Mucosa of descending colon (tissue), 3 donors: ENCODE results near the gene MTMR1. TPM values are rescaled to one million over a fixed set of nuclear protein-coding genes. Genes with fewer than 3 reads are reported as not detected.

ENCODE experiments used
- ATAC-seq: fragments of 200-7000 bp; cut with Tn5 transposase; one replicate; pipeline ENCODE4 v1.9.1; 2020; ENCODE audit warnings: mild to moderate bottlenecking, moderate library complexity
- DNase-seq, 3 donors: peaks; one replicate each; pipeline ENCODE4 v3.0.0-alpha.2; 2020
- H3K36me3 ChIP-seq: fragments of 200-600 bp; one replicate; pipeline ENCODE4 v1.8.0; 2021; ENCODE audit warnings: low read depth, mild to moderate bottlenecking
- H3K4me1 ChIP-seq: fragments of 200-600 bp; one replicate; pipeline ENCODE4 v1.8.0; 2021; ENCODE audit warnings: low read depth, mild to moderate bottlenecking
- H3K4me3 ChIP-seq: fragments of 200-600 bp; one replicate; pipeline ENCODE4 v1.8.0; 2021; ENCODE audit warnings: mild to moderate bottlenecking
- H3K9me3 ChIP-seq: fragments of 200-600 bp; one replicate; pipeline ENCODE4 v1.8.0; 2021; ENCODE audit warnings: mild to moderate bottlenecking
- intact Hi-C, 2 donors: fragments of 100-400 bp; cut with DNase I in 1 of 2; cut with micrococcal nuclease in 1 of 2; formaldehyde crosslinking; loops; one replicate each; pipeline versions ENCODE4 v1.11.0 to v1.11.1; 2022; cut with DNase I, micrococcal nuclease
- total RNA-seq, 3 donors: library from RNA; stranded (reverse); fragmentation: NEBNext Ultra II Directional in 2 of 3; extraction: Animal tissue kit (Norgen Biotek cat#: 25700) in 2 of 3; gene quantifications; one replicate each; pipeline versions ENCODE4 v1.2.1 to v1.2.4, GENCODE V29; 2021 to 2023
- TF ChIP-seq, protein P1 (sequence below): fragments of 200-600 bp; IDR thresholded peaks from one replicate; pipeline ENCODE4 v1.8.0; 2022; ENCODE audit warnings: antibody characterized with exemption, mild to moderate bottlenecking
- donor health status: DM: no; HTN: no; CAD: no; lungs with moderate emphysema.
- donor health status: DM: no; HTN: no; CAD: no.
- donor health status: DM: no; HTN: yes; CAD: no.

Gene MTMR1
- total RNA-seq, 3 donors from 2014 or later = 14.4 to 20.2 (median 17.6) TPM

DNA sequence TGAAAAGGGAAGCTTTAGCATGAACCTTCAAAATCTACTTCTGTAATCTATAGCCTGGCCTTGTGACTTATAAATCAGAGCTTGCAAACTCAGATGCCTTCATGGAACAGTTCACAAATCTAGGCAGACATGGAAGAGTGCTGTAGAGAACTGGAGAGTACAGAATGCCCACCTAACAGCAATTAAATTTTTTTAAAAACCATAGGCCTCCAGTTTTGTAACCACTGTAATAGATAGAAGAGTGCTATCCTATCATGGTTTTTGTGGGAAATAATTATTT, 10.4 kb downstream of the MTMR1 start:
- Histone ChIP-seq H3K9me3 (no peaks in the 10 kb centered on the region), H3K4me3 (no peak overlapping the region), H3K4me1 (no peaks in the 10 kb centered on the region), H3K36me3 (no peaks in the 10 kb centered on the region)
- intact Hi-C loops = no loop called here
- TF ChIP-seq, protein P1, sequence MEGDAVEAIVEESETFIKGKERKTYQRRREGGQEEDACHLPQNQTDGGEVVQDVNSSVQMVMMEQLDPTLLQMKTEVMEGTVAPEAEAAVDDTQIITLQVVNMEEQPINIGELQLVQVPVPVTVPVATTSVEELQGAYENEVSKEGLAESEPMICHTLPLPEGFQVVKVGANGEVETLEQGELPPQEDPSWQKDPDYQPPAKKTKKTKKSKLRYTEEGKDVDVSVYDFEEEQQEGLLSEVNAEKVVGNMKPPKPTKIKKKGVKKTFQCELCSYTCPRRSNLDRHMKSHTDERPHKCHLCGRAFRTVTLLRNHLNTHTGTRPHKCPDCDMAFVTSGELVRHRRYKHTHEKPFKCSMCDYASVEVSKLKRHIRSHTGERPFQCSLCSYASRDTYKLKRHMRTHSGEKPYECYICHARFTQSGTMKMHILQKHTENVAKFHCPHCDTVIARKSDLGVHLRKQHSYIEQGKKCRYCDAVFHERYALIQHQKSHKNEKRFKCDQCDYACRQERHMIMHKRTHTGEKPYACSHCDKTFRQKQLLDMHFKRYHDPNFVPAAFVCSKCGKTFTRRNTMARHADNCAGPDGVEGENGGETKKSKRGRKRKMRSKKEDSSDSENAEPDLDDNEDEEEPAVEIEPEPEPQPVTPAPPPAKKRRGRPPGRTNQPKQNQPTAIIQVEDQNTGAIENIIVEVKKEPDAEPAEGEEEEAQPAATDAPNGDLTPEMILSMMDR = no peak
- ATAC-seq (no peak), DNase-seq (no peak)

GRCh38 chrX:150704030-150704613, 10.9 kb downstream of the MTMR1 start:
- intact Hi-C loops = no loop called here
- H3K4me3 ChIP-seq = no peak overlapping the region
- ATAC-seq (no peak), DNase-seq (no peak)
- no peaks in the 10 kb centered on the region for H3K4me1 ChIP-seq
- TF ChIP-seq, protein P1 = no peak
- H3K36me3 ChIP-seq = no peaks in the 10 kb centered on the region
- no peaks in the 10 kb centered on the region for H3K9me3 ChIP-seq

DNA sequence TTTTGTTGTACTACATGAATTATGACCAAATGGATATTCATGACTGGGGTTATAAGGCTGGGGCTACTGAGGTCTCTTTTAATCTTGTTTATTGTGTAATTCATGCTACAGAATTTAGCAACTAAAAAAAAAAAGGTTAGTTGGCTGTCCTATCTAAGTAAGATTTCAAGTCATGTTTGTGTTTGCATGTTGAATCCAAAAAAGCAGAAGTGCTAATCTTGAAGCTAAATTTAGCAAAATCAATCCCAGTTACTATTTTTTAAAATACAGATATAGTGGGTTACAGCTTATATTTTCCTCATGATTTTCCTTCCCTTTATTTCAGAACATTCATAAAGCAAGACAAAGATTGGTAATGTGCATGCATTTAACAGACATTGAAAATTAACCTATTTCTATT, 19.4 kb downstream of the MTMR1 start:
- Histone ChIP-seq H3K9me3 (no peaks in the 10 kb centered on the region), H3K4me1 (no peaks in the 10 kb centered on the region), H3K36me3 (no peaks in the 10 kb centered on the region), H3K4me3 (no peak overlapping the region)
- intact Hi-C loops = no loop called here
- DNase-seq = no peak
- TF ChIP-seq, protein P1 = no peak
- no peak for ATAC-seq

DNA sequence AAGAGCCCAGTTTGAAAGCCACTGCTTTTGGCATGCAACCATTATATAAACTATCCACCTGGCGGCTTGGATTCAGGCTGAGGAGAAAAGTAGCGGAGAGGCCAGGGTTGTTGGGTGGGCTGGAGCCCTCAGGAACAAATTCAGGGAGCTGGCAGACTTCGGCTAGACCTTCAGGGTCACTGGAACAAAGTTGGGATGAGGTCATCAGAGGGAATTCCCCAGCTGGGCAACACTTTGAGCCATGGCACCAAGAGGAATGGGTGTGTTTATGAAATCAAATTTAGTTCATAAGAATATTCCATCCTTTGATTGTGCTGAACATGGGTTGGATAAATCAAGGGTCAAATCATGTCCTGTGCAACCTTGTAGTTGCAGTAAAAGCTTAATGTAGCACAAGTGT, 22.0 kb downstream of the MTMR1 start:
- intact Hi-C loops = no loop called here
- Histone ChIP-seq H3K4me3 (no peak overlapping the region), H3K4me1 (no peaks in the 10 kb centered on the region), H3K36me3 (no peaks in the 10 kb centered on the region), H3K9me3 (no peaks in the 10 kb centered on the region)
- TF ChIP-seq, protein P1 = no peak
- DNase-seq (no peak), ATAC-seq (no peak)

- DNase-seq = no peak
- TF ChIP-seq, protein P1 = no peak
- no peak overlapping the region for H3K4me3 ChIP-seq
- H3K36me3 ChIP-seq = no peaks in the 10 kb centered on the region
- intact Hi-C loops = no loop called here
- no peaks in the 10 kb centered on the region for H3K9me3 ChIP-seq
- H3K4me1 ChIP-seq = no peaks in the 10 kb centered on the region
- ATAC-seq = no peak
Observed at GRCh38 chrX:150719621-150720020, 26.4 kb downstream of the MTMR1 start.

GRCh38 chrX:150729956-150730355, 36.8 kb downstream of the MTMR1 start:
- intact Hi-C loops = no loop called here
- ATAC-seq = no peak
- Histone ChIP-seq H3K4me3 (no peak overlapping the region), H3K36me3 (no peaks in the 10 kb centered on the region), H3K9me3 (no peaks in the 10 kb centered on the region), H3K4me1 (no peaks in the 10 kb centered on the region)
- no peak for DNase-seq
- TF ChIP-seq, protein P1 = no peak
